ENCODE results near the gene ATP9A. TPM values are rescaled to one million over a fixed set of nuclear protein-coding genes. Genes with fewer than 3 reads are reported as not detected.
"Not testable (repeated sequence)": the region's sequence is repeated elsewhere in the genome, so short reads cannot be mapped to it uniquely, and the experiment has no call there.

ATP9A gene
- total RNA-seq, 1 donor from 2014 or later: 18.2 TPM

- Histone ChIP-seq H3K36me3 (no peaks in the 10 kb centered on the region), H3F3A (ENCODE audit: low read depth) (peaks cover 17% of the 10 kb centered on the region), H3K79me2 (ENCODE audit: low read depth) (no peaks in the 10 kb centered on the region), H3K27me3 (no peaks in the 10 kb centered on the region), H2AFZ (replicated peaks) (no peak overlapping the region), H3K9ac (no peak overlapping the region), H3K27ac (no peak overlapping the region), H3K9me3 (ENCODE audit: low read depth) (no peaks in the 10 kb centered on the region), H3K4me3 (no peak overlapping the region), H3K4me2 (no peak overlapping the region), H3K4me1 (peaks cover 13% of the 10 kb centered on the region), H4K20me1 (ENCODE audit: low read depth) (no peaks in the 10 kb centered on the region)
- no peak overlapping the region for H3K27ac Mint-ChIP-seq
- H3K4me1 Mint-ChIP-seq: peaks cover 35% of the 10 kb centered on the region
- H3K4me3 Mint-ChIP-seq: no peak overlapping the region
- TF ChIP-seq EZH2 (IDR thresholded peaks at IDR 0.05): no peak
- TF ChIP-seq EZH2phosphoT487 (IDR thresholded peaks at IDR 0.05): no peak
- no peak for TF ChIP-seq CTCF (IDR thresholded peaks at IDR 0.05)
- no peak for DNase-seq (ENCODE audit: low spot score)
- H3K9me3 Mint-ChIP-seq: no peaks in the 10 kb centered on the region
- peaks cover 7% of the 10 kb centered on the region for H3K36me3 Mint-ChIP-seq
- H3K27me3 Mint-ChIP-seq (ENCODE audit: insufficient read depth, low read depth): peaks cover 7% of the 10 kb centered on the region
Measured at GRCh38 chr20:51691703-51692102, 76.5 kb downstream of the ATP9A start.

- no peak overlapping the region for H3K27ac Mint-ChIP-seq
- H3K27me3 Mint-ChIP-seq (ENCODE audit: insufficient read depth, low read depth): peaks cover 5% of the 10 kb centered on the region
- H3K4me3 Mint-ChIP-seq: no peak overlapping the region
- DNase-seq (ENCODE audit: low spot score): no peak
- peaks cover 17% of the 10 kb centered on the region for H3K4me1 Mint-ChIP-seq
- no peak overlapping the region for H2AFZ ChIP-seq (replicated peaks)
- H3K4me2 ChIP-seq: no peak overlapping the region
- no peaks in the 10 kb centered on the region for H3K27me3 ChIP-seq
- peaks cover 5% of the 10 kb centered on the region for H3F3A ChIP-seq (ENCODE audit: low read depth)
- H3K79me2 ChIP-seq (ENCODE audit: low read depth): no peaks in the 10 kb centered on the region
- H3K4me1 ChIP-seq: no peaks in the 10 kb centered on the region
- peak overlapping the region; percentile 54 for H3K27ac ChIP-seq
- H3K36me3 Mint-ChIP-seq: peaks cover 7% of the 10 kb centered on the region
- no peaks in the 10 kb centered on the region for H3K9me3 Mint-ChIP-seq
- H3K4me3 ChIP-seq: no peak overlapping the region
- no peak overlapping the region for H3K9ac ChIP-seq
- TF ChIP-seq EZH2 (IDR thresholded peaks at IDR 0.05): no peak
- no peak for TF ChIP-seq EZH2phosphoT487 (IDR thresholded peaks at IDR 0.05)
- H3K9me3 ChIP-seq (ENCODE audit: low read depth): no peaks in the 10 kb centered on the region
- no peaks in the 10 kb centered on the region for H4K20me1 ChIP-seq (ENCODE audit: low read depth)
- no peaks in the 10 kb centered on the region for H3K36me3 ChIP-seq
Measured at GRCh38 chr20:51688600-51689244, 79.5 kb downstream of the ATP9A start.

GRCh38 chr20:51687630-51688029, 80.6 kb downstream of the ATP9A start:
- Histone ChIP-seq H3K36me3 (no peaks in the 10 kb centered on the region), H3K27ac (no peak overlapping the region), H3F3A (ENCODE audit: low read depth) (peaks cover 5% of the 10 kb centered on the region), H3K4me2 (no peak overlapping the region), H2AFZ (replicated peaks) (no peak overlapping the region), H3K4me1 (no peaks in the 10 kb centered on the region), H3K9ac (no peak overlapping the region), H3K4me3 (no peak overlapping the region), H3K79me2 (ENCODE audit: low read depth) (no peaks in the 10 kb centered on the region), H3K9me3 (ENCODE audit: low read depth) (no peaks in the 10 kb centered on the region), H4K20me1 (ENCODE audit: low read depth) (no peaks in the 10 kb centered on the region), H3K27me3 (no peaks in the 10 kb centered on the region)
- peaks cover 2% of the 10 kb centered on the region for H3K27me3 Mint-ChIP-seq (ENCODE audit: insufficient read depth, low read depth)
- H3K4me1 Mint-ChIP-seq: peaks cover 11% of the 10 kb centered on the region
- H3K4me3 Mint-ChIP-seq: no peak overlapping the region
- peaks cover 7% of the 10 kb centered on the region for H3K36me3 Mint-ChIP-seq
- no peak for DNase-seq (ENCODE audit: low spot score)
- TF ChIP-seq CTCF (IDR thresholded peaks at IDR 0.05) (no peak), EZH2phosphoT487 (IDR thresholded peaks at IDR 0.05) (no peak), EZH2 (IDR thresholded peaks at IDR 0.05) (no peak)
- no peak overlapping the region for H3K27ac Mint-ChIP-seq
- no peaks in the 10 kb centered on the region for H3K9me3 Mint-ChIP-seq

- peaks cover 11% of the 10 kb centered on the region for H3K4me1 Mint-ChIP-seq
- no peak overlapping the region for H3K4me3 Mint-ChIP-seq
- H4K20me1 ChIP-seq (ENCODE audit: low read depth): no peaks in the 10 kb centered on the region
- peaks cover 2% of the 10 kb centered on the region for H3K27me3 Mint-ChIP-seq (ENCODE audit: insufficient read depth, low read depth)
- H3K27me3 ChIP-seq: no peaks in the 10 kb centered on the region
- no peaks in the 10 kb centered on the region for H3K9me3 ChIP-seq (ENCODE audit: low read depth)
- H3K4me3 ChIP-seq: no peak overlapping the region
- DNase-seq (ENCODE audit: low spot score): no peak
- no peak overlapping the region for H3K4me2 ChIP-seq
- no peak overlapping the region for H3K27ac Mint-ChIP-seq
- no peak for TF ChIP-seq EZH2 (IDR thresholded peaks at IDR 0.05)
- no peak for TF ChIP-seq EZH2phosphoT487 (IDR thresholded peaks at IDR 0.05)
- peaks cover 5% of the 10 kb centered on the region for H3F3A ChIP-seq (ENCODE audit: low read depth)
- no peak overlapping the region for H3K9ac ChIP-seq
- H2AFZ ChIP-seq (replicated peaks): no peak overlapping the region
- no peak overlapping the region for H3K27ac ChIP-seq
- H3K36me3 ChIP-seq: no peaks in the 10 kb centered on the region
- peaks cover 8% of the 10 kb centered on the region for H3K36me3 Mint-ChIP-seq
- H3K79me2 ChIP-seq (ENCODE audit: low read depth): no peaks in the 10 kb centered on the region
- no peaks in the 10 kb centered on the region for H3K9me3 Mint-ChIP-seq
- H3K4me1 ChIP-seq: no peaks in the 10 kb centered on the region
Measured at GRCh38 chr20:51687108-51687507, 81.1 kb downstream of the ATP9A start.

- not testable (repeated sequence) for H3K79me2 ChIP-seq (ENCODE audit: low read depth); H4K20me1 ChIP-seq (ENCODE audit: low read depth); H3K4me3 ChIP-seq; H3K27me3 Mint-ChIP-seq (ENCODE audit: insufficient read depth, low read depth); H3K9me3 Mint-ChIP-seq; H3K27ac ChIP-seq; H3K4me2 ChIP-seq; H3K4me1 ChIP-seq; DNase-seq (ENCODE audit: low spot score); H3K36me3 Mint-ChIP-seq; H3F3A ChIP-seq (ENCODE audit: low read depth); H3K27me3 ChIP-seq; H2AFZ ChIP-seq (replicated peaks); H3K36me3 ChIP-seq; H3K9me3 ChIP-seq (ENCODE audit: low read depth); H3K4me3 Mint-ChIP-seq; H3K9ac ChIP-seq; H3K27ac Mint-ChIP-seq
- peaks cover 17% of the 10 kb centered on the region for H3K4me1 Mint-ChIP-seq
Measured at GRCh38 chr20:51685494-51685893, 82.7 kb downstream of the ATP9A start.

Measured in neural progenitor cell (in vitro differentiated cells).